Measurements from ENCODE around the gene TSPAN9. TPM values are rescaled to one million over a fixed set of nuclear protein-coding genes. Genes with fewer than 3 reads are reported as not detected.

Gene TSPAN9
- polyA plus RNA-seq, 4 donors: 90.1 to 101 (median 97.8) TPM

- no peak for DNase-seq (ENCODE audit: low read depth in 4 of 4, low spot score in 3 of 4)
Measured at GRCh38 chr12:3154006-3154405, 76.8 kb downstream of the TSPAN9 start.

GRCh38 chr12:3155702-3156370, 78.7 kb downstream of the TSPAN9 start:
- DNase-seq (ENCODE audit: low read depth in 4 of 4, low spot score in 3 of 4): no peak

- DNase-seq (ENCODE audit: low read depth in 4 of 4, low spot score in 3 of 4): no peak
Measured at GRCh38 chr12:3157581-3158323, 80.6 kb downstream of the TSPAN9 start.

GRCh38 chr12:3158851-3159465, 81.8 kb downstream of the TSPAN9 start:
- DNase-seq (ENCODE audit: low read depth in 4 of 4, low spot score in 3 of 4): no peak

- no peak for DNase-seq (ENCODE audit: low read depth in 4 of 4, low spot score in 3 of 4)
Measured at GRCh38 chr12:3160081-3160480, 82.9 kb downstream of the TSPAN9 start.

- no peak for DNase-seq (ENCODE audit: low read depth in 4 of 4, low spot score in 3 of 4)
Measured at GRCh38 chr12:3161861-3162260, 84.7 kb downstream of the TSPAN9 start.

- DNase-seq (ENCODE audit: low read depth in 4 of 4, low spot score in 3 of 4): no peak
Measured at GRCh38 chr12:3164454-3165077, 87.4 kb downstream of the TSPAN9 start.

- DNase-seq (ENCODE audit: low read depth in 4 of 4, low spot score in 3 of 4): no peak
Measured at GRCh38 chr12:3165078-3165980, 88.2 kb downstream of the TSPAN9 start.

GRCh38 chr12:3167636-3168035, 90.5 kb downstream of the TSPAN9 start:
- DNase-seq (ENCODE audit: low read depth in 4 of 4, low spot score in 3 of 4): no peak

GRCh38 chr12:3168223-3169221, 91.3 kb downstream of the TSPAN9 start:
- DNase-seq (ENCODE audit: low read depth in 4 of 4, low spot score in 3 of 4): no peak

GRCh38 chr12:3170423-3171194, 93.4 kb downstream of the TSPAN9 start:
- no peak for DNase-seq (ENCODE audit: low read depth in 4 of 4, low spot score in 3 of 4)

- DNase-seq (ENCODE audit: low read depth in 4 of 4, low spot score in 3 of 4): no peak
Measured at GRCh38 chr12:3171195-3171591, 94.0 kb downstream of the TSPAN9 start.

- DNase-seq (ENCODE audit: low read depth in 4 of 4, low spot score in 3 of 4): no peak
Measured at GRCh38 chr12:3172124-3173007, 95.2 kb downstream of the TSPAN9 start.

GRCh38 chr12:3173008-3173553, 95.9 kb downstream of the TSPAN9 start:
- DNase-seq (ENCODE audit: low read depth in 4 of 4, low spot score in 3 of 4): no peak

GRCh38 chr12:3173912-3174311, 96.7 kb downstream of the TSPAN9 start:
- DNase-seq (ENCODE audit: low read depth in 4 of 4, low spot score in 3 of 4): no peak

- DNase-seq (ENCODE audit: low read depth in 4 of 4, low spot score in 3 of 4): no peak
Measured at GRCh38 chr12:3175238-3175637, 98.1 kb downstream of the TSPAN9 start.

- DNase-seq (ENCODE audit: low read depth in 4 of 4, low spot score in 3 of 4): no peak
Measured at GRCh38 chr12:3176754-3177153, 99.6 kb downstream of the TSPAN9 start.

Measured in right renal pelvis (tissue), 4 donors.